Right cardiac atrium (tissue), 5 donors: ENCODE measurements around the gene CXorf58. TPM values are rescaled to one million over a fixed set of nuclear protein-coding genes. Genes with fewer than 3 reads are reported as not detected.

Experiments used
- polyA plus RNA-seq: library from polyadenylated mRNA; stranded (reverse); fragments of 200-250 nt; gene quantifications from one replicate; pipeline ENCODE4 v1.2.3, GENCODE V29; 2013
- total RNA-seq, 4 donors: library from RNA; stranded (reverse); fragmentation: NEBNext Ultra II Directional; extraction: Animal tissue kit (Norgen Biotek cat#: 25700); gene quantifications; one replicate each; pipeline ENCODE4 v1.2.1, GENCODE V29; 2021
- donor health status: healthy with polysubstance abuse.
- donor health status: DM: no; HTN: yes; CAD: no.
- donor health status: DM: no; HTN: no; CAD: no.
- donor health status: DM: no; HTN: yes; CAD: no; lungs with severe emphysema.
- donor health status: DM: yes; HTN: yes; CAD: no.

CXorf58 gene
- total and polyA plus RNA-seq, 5 donors: 0.09 to 0.65 (median 0.38) TPM; not detected in 1

Other genes starting within 250 kb of the CXorf58 start
- gene PRDX4, start 240.5 kb upstream of the CXorf58 start, total RNA-seq: 10 to 100 TPM; 71.9 to 83.6 (median 78.0) TPM
- 88.4 TPM for gene PRDX4, start 240.5 kb upstream of the CXorf58 start, polyA plus RNA-seq
- gene ACOT9, start 164.7 kb upstream of the CXorf58 start, total RNA-seq: 10 to 100 TPM; 33.5 to 50.2 (median 38.3) TPM
- gene ACOT9, start 164.7 kb upstream of the CXorf58 start, polyA plus RNA-seq: 42.3 TPM
- 100 to 1,000 TPM; 275 to 486 (median 317) TPM for gene SAT1, start 124.8 kb upstream of the CXorf58 start, total RNA-seq
- gene SAT1, start 124.8 kb upstream of the CXorf58 start, polyA plus RNA-seq: 523 TPM
- gene APOO, start 68 bp upstream of the CXorf58 start, total RNA-seq: 10 to 100 TPM; 65.7 to 88.9 (median 83.1) TPM
- gene APOO, start 68 bp upstream of the CXorf58 start, polyA plus RNA-seq: 105 TPM
- gene KLHL15, start 119.2 kb downstream of the CXorf58 start, total RNA-seq: 1 to 10 TPM; 5.7 to 7.0 (median 6.0) TPM
- gene KLHL15, start 119.2 kb downstream of the CXorf58 start, polyA plus RNA-seq: 3.2 TPM
- gene EIF2S3, start 146.9 kb downstream of the CXorf58 start, total RNA-seq: 10 to 100 TPM; 73.8 to 97.4 (median 88.1) TPM
- gene EIF2S3, start 146.9 kb downstream of the CXorf58 start, polyA plus RNA-seq: 32.6 TPM
- 10 to 100 TPM; 36.0 to 64.4 (median 50.7) TPM for gene ZFX, start 241.7 kb downstream of the CXorf58 start, total RNA-seq
- gene ZFX, start 241.7 kb downstream of the CXorf58 start, polyA plus RNA-seq: 5.6 TPM